Prostate gland (tissue), 2 donors: Measurements from ENCODE around the gene WDR1.

Experiments
- CTCF ChIP-seq, 4 experiments: fragments of 200-600 bp in 2 of 4; fragments of 450-650 bp in 2 of 4; sonication (generic) in 2 of 4; IDR thresholded peaks; 1 replicate in 3 of 4; 2 replicates in 1 of 4; pipeline ENCODE4 v1.5.1; 2016 to 2019; ENCODE audit warnings: antibody characterized with exemption in 4 of 4, mild to moderate bottlenecking in 2 of 4, moderate library complexity in 2 of 4
- POLR2A ChIP-seq: fragments of 450-650 bp; IDR thresholded peaks from one replicate; pipeline ENCODE4 v1.6.1; 2016; ENCODE audit warnings: antibody characterized with exemption, mild to moderate bottlenecking
- POLR2AphosphoS5 ChIP-seq: sonication (generic); formaldehyde crosslinking; IDR thresholded peaks from one replicate; pipeline ENCODE4 v1.6.1; 2017; ENCODE audit warnings: antibody characterized with exemption

- TF ChIP-seq CTCF (IDR thresholded peaks at IDR 0.05) (no peak), POLR2A (no peak), POLR2AphosphoS5 (no peak)
Measured at GRCh38 chr4:10095296-10095991, 21.2 kb downstream of the WDR1 start.
